ENCODE measurements around the gene NFX1.
"Not testable (repeated sequence)": the region's sequence is repeated elsewhere in the genome, so short reads cannot be mapped to it uniquely, and the experiment has no call there.

- not testable (repeated sequence) for TF ChIP-seq CTCF (IDR thresholded peaks at IDR 0.05); EP300 (IDR thresholded peaks at IDR 0.05; ENCODE audit: low read depth)
Observed at GRCh38 chr9:33317136-33317535, 26.8 kb downstream of the NFX1 start.

All from transverse colon (tissue), 3 donors.